Right lobe of liver (tissue), 4 donors: ENCODE results near the gene EXOC4.

Experiments used
- POLR2A ChIP-seq: fragments of 450-650 bp; IDR thresholded peaks from one replicate; pipeline ENCODE4 v1.6.1; 2017; ENCODE audit warnings: antibody characterized with exemption, mild to moderate bottlenecking
- TF ChIP-seq, protein P1 (sequence below), 4 donors: fragments of 200-600 bp in 3 of 4; fragments of 450-650 bp in 1 of 4; IDR thresholded peaks; one replicate each; pipeline versions ENCODE4 v1.5.1 to v1.8.0; 2016 to 2022; ENCODE audit warnings: antibody characterized with exemption in 4 of 4, mild to moderate bottlenecking in 2 of 4
- donor health status: DM: no; HTN: no; CAD: no.
- donor health status: DM: no; HTN: no; CAD: no.
- donor health status: DM: no; HTN: yes; CAD: no.

DNA sequence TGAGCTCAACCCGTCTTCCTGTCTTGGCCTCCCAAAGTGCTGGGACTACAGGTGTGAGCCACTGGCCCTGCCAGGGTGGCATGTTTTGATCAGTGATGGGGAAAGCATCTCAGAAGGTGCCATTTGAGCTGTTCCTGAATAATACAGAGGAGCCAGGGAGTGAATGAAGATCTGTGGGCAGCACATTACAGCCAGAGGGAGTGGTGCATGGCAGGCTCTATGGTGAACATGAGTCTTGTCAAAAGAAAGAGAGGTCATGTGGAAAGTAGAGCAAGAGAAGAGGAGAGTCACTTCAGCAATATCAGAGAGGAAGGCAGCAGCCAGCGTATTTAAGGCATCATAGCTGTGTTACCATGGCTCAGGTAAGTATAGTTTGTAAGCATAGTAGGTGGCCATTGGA lies 598.5 kb downstream of the EXOC4 start:
- TF ChIP-seq, protein P1, sequence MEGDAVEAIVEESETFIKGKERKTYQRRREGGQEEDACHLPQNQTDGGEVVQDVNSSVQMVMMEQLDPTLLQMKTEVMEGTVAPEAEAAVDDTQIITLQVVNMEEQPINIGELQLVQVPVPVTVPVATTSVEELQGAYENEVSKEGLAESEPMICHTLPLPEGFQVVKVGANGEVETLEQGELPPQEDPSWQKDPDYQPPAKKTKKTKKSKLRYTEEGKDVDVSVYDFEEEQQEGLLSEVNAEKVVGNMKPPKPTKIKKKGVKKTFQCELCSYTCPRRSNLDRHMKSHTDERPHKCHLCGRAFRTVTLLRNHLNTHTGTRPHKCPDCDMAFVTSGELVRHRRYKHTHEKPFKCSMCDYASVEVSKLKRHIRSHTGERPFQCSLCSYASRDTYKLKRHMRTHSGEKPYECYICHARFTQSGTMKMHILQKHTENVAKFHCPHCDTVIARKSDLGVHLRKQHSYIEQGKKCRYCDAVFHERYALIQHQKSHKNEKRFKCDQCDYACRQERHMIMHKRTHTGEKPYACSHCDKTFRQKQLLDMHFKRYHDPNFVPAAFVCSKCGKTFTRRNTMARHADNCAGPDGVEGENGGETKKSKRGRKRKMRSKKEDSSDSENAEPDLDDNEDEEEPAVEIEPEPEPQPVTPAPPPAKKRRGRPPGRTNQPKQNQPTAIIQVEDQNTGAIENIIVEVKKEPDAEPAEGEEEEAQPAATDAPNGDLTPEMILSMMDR (IDR thresholded peaks at IDR 0.05), result no peak
- no peak for TF ChIP-seq POLR2A
